H1 (cell line): ENCODE measurements around the gene TMEM51. TPM values are rescaled to one million over a fixed set of nuclear protein-coding genes. Genes with fewer than 3 reads are reported as not detected.

Source experiments
- CHD1 ChIP-seq: IDR thresholded peaks from 2 replicates; pipeline ENCODE4 v1.6.1; 2012; ENCODE audit warnings: low read depth, low read length, improper control_type of control experiment
- GABPA ChIP-seq: IDR thresholded peaks from 2 replicates; pipeline ENCODE4 v1.6.1; 2011; ENCODE audit warnings: mild to moderate bottlenecking, low read length, moderate library complexity, borderline replicate concordance; ENCODE audit not compliant: insufficient read depth
- POLR2AphosphoS5 ChIP-seq: IDR thresholded peaks from 2 replicates; pipeline ENCODE4 v1.6.1; 2011; ENCODE audit warnings: low read depth, low read length
- RFX5 ChIP-seq: IDR thresholded peaks from 2 replicates; pipeline ENCODE4 v1.6.1; 2011; ENCODE audit warnings: low read depth, low read length, improper control_type of control experiment, borderline replicate concordance
- SAP30 ChIP-seq: fragments of 300-600 bp; sonication (generic); IDR thresholded peaks from 2 replicates; pipeline ENCODE4 v1.7.1; 2012; ENCODE audit warnings: low read length, moderate library complexity, mild to moderate bottlenecking, inconsistent platforms; ENCODE audit not compliant: insufficient read depth, insufficient replicate concordance
- TAF7 ChIP-seq: optimal IDR thresholded peaks from 2 replicates; pipeline ENCODE3; 2011; ENCODE audit warnings: low read depth, mild to moderate bottlenecking, inconsistent platforms, low read length, moderate library complexity, borderline replicate concordance
- TEAD4 ChIP-seq: IDR thresholded peaks from 2 replicates; pipeline ENCODE4 v1.6.1; 2012; ENCODE audit warnings: low read depth, low read length, inconsistent platforms, mixed read lengths
- YY1 ChIP-seq: IDR thresholded peaks from 2 replicates; pipeline ENCODE4 v1.6.1; 2011; ENCODE audit warnings: low read depth, mild to moderate bottlenecking, low read length
- polyA plus RNA-seq, 7 experiments: library from polyadenylated mRNA; depleted of rRNA in 3 of 7; stranded (reverse) in 5 of 7; unstranded in 2 of 7; fragments of >200 nt in 5 of 7; fragments of 200-250 nt in 2 of 7; gene quantifications; 1 replicate in 5 of 7; 2 replicates in 1 of 7; 4 replicates in 1 of 7; pipeline versions ENCODE4 v1.2.1 to v1.2.3, GENCODE V29; 2011 to 2013; ENCODE audit warnings: missing spikeins in 2 of 7, mixed read lengths in 2 of 7
- total RNA-seq: library from RNA; stranded (reverse); fragmentation: NEBNext Ultra II Directional; extraction: Animal tissue kit (Norgen Biotek cat#: 25700); gene quantifications from 2 replicates; pipeline ENCODE4 v1.2.1, GENCODE V29; 2021
- TF ChIP-seq, protein P1 (sequence below): fragments of 300-600 bp; sonication (generic); IDR thresholded peaks from 2 replicates; pipeline ENCODE4 v1.7.1; 2012; ENCODE audit warnings: low read length, moderate library complexity, mild to moderate bottlenecking, inconsistent platforms; ENCODE audit not compliant: insufficient replicate concordance
- TF ChIP-seq, protein P2 (sequence below): IDR thresholded peaks from 2 replicates; pipeline ENCODE4 v1.6.1; 2012; ENCODE audit warnings: inconsistent platforms

The TMEM51 gene
- total and polyA plus RNA-seq, 2 of the 8 experiments (the other 6 are each of a cell fraction or from before 2014, with no cell fraction given), result 9.9 to 10.7 TPM

DNA sequence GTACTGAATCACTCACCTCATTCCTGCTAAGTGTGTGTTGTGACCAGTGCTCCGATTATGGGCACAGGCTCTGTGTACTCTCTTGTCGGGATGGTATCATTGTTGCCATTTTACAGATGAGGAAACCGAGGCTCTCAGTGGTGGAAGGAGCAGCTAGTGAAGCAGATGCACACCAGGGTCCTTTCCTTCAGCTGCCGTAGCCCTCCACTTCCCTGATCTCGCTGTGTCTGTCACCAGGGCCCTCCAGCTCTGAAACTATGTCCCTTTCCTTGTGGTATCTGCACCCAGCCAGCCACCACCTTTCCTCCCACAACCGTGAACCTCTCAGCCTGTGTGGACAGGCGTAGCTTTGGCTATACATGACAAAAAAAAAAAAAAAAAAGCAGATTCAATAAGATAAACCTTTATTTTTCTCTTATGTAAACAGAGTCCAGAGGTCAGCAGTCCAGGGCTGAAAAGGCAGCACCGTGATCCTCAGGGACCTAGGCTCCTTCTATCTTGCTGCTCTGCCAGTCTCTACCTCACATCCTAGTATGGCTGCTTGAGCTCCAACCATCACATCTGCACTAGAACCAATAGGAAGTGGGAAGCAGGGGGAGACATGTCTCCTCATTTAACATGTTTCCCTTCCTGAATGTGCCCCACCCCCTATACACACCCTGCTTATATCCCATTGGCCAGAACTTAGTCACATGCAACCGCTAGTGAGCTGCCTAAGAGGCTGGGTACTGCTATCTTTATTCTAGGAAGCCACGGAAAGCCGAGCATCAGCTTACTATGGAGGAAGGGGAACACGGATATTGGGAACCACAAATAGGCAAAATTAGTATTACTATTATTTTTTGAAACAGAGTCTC lies 44.3 kb downstream of the TMEM51 start (continued):
- TF ChIP-seq, protein P1, sequence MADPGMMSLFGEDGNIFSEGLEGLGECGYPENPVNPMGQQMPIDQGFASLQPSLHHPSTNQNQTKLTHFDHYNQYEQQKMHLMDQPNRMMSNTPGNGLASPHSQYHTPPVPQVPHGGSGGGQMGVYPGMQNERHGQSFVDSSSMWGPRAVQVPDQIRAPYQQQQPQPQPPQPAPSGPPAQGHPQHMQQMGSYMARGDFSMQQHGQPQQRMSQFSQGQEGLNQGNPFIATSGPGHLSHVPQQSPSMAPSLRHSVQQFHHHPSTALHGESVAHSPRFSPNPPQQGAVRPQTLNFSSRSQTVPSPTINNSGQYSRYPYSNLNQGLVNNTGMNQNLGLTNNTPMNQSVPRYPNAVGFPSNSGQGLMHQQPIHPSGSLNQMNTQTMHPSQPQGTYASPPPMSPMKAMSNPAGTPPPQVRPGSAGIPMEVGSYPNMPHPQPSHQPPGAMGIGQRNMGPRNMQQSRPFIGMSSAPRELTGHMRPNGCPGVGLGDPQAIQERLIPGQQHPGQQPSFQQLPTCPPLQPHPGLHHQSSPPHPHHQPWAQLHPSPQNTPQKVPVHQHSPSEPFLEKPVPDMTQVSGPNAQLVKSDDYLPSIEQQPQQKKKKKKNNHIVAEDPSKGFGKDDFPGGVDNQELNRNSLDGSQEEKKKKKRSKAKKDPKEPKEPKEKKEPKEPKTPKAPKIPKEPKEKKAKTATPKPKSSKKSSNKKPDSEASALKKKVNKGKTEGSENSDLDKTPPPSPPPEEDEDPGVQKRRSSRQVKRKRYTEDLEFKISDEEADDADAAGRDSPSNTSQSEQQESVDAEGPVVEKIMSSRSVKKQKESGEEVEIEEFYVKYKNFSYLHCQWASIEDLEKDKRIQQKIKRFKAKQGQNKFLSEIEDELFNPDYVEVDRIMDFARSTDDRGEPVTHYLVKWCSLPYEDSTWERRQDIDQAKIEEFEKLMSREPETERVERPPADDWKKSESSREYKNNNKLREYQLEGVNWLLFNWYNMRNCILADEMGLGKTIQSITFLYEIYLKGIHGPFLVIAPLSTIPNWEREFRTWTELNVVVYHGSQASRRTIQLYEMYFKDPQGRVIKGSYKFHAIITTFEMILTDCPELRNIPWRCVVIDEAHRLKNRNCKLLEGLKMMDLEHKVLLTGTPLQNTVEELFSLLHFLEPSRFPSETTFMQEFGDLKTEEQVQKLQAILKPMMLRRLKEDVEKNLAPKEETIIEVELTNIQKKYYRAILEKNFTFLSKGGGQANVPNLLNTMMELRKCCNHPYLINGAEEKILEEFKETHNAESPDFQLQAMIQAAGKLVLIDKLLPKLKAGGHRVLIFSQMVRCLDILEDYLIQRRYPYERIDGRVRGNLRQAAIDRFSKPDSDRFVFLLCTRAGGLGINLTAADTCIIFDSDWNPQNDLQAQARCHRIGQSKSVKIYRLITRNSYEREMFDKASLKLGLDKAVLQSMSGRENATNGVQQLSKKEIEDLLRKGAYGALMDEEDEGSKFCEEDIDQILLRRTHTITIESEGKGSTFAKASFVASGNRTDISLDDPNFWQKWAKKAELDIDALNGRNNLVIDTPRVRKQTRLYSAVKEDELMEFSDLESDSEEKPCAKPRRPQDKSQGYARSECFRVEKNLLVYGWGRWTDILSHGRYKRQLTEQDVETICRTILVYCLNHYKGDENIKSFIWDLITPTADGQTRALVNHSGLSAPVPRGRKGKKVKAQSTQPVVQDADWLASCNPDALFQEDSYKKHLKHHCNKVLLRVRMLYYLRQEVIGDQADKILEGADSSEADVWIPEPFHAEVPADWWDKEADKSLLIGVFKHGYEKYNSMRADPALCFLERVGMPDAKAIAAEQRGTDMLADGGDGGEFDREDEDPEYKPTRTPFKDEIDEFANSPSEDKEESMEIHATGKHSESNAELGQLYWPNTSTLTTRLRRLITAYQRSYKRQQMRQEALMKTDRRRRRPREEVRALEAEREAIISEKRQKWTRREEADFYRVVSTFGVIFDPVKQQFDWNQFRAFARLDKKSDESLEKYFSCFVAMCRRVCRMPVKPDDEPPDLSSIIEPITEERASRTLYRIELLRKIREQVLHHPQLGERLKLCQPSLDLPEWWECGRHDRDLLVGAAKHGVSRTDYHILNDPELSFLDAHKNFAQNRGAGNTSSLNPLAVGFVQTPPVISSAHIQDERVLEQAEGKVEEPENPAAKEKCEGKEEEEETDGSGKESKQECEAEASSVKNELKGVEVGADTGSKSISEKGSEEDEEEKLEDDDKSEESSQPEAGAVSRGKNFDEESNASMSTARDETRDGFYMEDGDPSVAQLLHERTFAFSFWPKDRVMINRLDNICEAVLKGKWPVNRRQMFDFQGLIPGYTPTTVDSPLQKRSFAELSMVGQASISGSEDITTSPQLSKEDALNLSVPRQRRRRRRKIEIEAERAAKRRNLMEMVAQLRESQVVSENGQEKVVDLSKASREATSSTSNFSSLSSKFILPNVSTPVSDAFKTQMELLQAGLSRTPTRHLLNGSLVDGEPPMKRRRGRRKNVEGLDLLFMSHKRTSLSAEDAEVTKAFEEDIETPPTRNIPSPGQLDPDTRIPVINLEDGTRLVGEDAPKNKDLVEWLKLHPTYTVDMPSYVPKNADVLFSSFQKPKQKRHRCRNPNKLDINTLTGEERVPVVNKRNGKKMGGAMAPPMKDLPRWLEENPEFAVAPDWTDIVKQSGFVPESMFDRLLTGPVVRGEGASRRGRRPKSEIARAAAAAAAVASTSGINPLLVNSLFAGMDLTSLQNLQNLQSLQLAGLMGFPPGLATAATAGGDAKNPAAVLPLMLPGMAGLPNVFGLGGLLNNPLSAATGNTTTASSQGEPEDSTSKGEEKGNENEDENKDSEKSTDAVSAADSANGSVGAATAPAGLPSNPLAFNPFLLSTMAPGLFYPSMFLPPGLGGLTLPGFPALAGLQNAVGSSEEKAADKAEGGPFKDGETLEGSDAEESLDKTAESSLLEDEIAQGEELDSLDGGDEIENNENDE, result no peak
- TF ChIP-seq TAF7, result no peak
- TF ChIP-seq TEAD4, result no peak
- TF ChIP-seq SAP30, result no peak
- no peak for TF ChIP-seq YY1
- no peak for TF ChIP-seq CHD1
- TF ChIP-seq, protein P2, sequence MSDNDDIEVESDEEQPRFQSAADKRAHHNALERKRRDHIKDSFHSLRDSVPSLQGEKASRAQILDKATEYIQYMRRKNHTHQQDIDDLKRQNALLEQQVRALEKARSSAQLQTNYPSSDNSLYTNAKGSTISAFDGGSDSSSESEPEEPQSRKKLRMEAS, result no peak
- TF ChIP-seq POLR2AphosphoS5, result no peak
- no peak for TF ChIP-seq RFX5
- no peak for TF ChIP-seq GABPA
